Measurements from ENCODE around the gene STRA6. TPM values are rescaled to one million over a fixed set of nuclear protein-coding genes. Genes with fewer than 3 reads are reported as not detected.

The STRA6 gene
- total and polyA plus RNA-seq, 10 donors = 0.47 to 1.8 (median 0.96) TPM; not detected in 3

DNA sequence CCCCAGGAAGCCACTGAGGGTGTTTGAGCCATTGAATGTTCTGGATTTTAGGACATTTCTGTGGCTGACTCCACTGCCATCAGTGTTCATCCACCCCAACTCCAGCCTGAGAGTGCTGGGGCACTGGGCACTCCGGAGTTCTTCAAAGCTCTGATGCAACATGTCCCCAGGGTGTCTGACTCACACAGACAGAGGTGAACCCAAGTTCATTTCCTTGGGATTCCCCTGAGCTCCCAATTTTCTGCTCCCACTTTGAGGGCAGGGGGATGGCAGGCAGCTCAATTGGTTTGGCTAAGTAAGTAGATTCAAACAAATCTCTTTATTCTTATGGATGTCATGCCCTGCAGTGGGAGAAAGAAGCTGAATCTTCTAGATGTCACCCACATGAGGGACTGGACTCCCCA, 2.2 kb downstream of the STRA6 start:
- intact Hi-C loops (cut with DNase I; ENCODE audit: low total_unique reads) = no loop called here
- Histone ChIP-seq H3K9me3 (no peaks in the 10 kb centered on the region), H3K27ac (no peak overlapping the region), H3K36me3 (no peaks in the 10 kb centered on the region), H3K27me3 (replicated peaks in 1 of 7) (peaks cover 0 to 14% (median 0%) of the 10 kb centered on the region in 7 donors), H3K4me1 (peaks cover 0 to 38% (median 12%) of the 10 kb centered on the region in 6 donors), H3K4me3 (no peak overlapping the region)
- TF ChIP-seq POLR2AphosphoS5 (IDR thresholded peaks at IDR 0.05) = no peak
- DNase-seq = no peak
- 9 to 67% (median 43%) methylated on average over 1 of the region's 1 CpG for WGBS, 5 donors

DNA sequence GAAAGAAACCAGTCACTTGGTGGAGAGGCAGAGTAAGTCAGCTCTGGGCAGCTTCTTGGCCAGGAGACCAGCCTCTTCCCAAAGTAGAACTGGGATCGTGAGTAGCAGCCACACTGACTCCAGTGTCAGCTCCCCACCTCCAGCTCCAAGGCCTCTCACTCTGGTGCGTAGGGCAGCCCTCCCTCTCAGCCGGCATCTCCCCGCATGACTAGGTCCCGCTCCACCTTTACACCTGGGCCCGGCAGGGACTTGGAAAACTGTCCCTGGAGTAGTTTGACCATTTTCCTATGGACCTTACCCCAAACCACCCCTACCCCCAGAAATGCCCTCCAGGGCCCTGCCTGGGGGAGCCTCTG, 3.3 kb downstream of the STRA6 start:
- no peak overlapping the region for H3K27ac ChIP-seq
- intact Hi-C loops (cut with DNase I; ENCODE audit: low total_unique reads) = no loop called here
- peaks cover 0 to 32% (median 12%) of the 10 kb centered on the region in 6 donors for H3K4me1 ChIP-seq
- no peaks in the 10 kb centered on the region for H3K36me3 ChIP-seq
- peaks cover 0 to 14% (median 0%) of the 10 kb centered on the region in 7 donors for H3K27me3 ChIP-seq (replicated peaks in 1 of 7)
- TF ChIP-seq POLR2AphosphoS5 (IDR thresholded peaks at IDR 0.05) = no peak
- DNase-seq = no peak
- H3K4me3 ChIP-seq = no peak overlapping the region
- H3K9me3 ChIP-seq = no peaks in the 10 kb centered on the region
- WGBS, 5 donors = 92 to 98% (median 97%) methylated on average over 6 of the region's 6 CpGs

DNA sequence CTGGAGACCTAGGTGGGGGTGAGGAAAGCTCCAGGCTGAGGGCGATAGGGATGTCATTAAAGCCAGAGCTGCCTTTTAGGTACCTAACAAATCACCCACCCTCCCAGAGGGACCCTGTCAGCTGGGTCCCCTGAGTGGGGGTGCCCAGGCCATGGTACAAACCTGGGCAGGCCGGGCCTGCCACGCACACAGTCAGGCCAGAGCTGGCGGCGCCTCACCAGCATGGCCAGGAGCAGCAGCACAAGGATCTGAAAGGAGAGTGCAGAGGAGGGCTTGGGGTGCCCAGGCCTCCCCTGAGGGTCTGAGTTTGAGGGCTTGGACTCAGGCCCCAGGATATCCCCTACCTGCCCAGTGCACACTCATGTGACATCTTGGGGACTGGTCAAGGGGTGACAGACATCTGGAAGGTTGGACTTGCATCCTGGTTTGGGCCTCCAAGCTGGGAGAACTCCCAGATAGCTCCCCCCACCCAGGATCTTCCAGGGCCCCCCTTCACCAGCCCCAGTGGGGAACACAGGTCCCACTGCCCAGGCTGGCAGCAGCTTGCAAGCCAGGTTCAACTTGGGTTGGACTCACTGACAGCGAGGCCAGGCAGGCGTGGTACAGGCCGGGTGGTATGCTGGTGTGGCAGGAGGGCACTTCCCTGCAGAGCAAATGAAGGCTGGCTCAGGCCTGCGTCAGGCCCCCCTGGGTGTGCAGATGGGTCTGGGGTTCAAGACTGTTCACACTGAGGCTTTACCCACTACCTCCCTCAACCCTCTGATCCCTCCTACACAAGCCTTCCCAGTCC, 5.2 kb downstream of the STRA6 start:
- no peak overlapping the region for H3K27ac ChIP-seq
- peaks cover 0 to 32% (median 12%) of the 10 kb centered on the region in 6 donors for H3K4me1 ChIP-seq
- TF ChIP-seq POLR2AphosphoS5 (IDR thresholded peaks at IDR 0.05) (no peak), POLR2A (IDR thresholded peaks at IDR 0.05) (no peak)
- TF ChIP-seq, protein P1, sequence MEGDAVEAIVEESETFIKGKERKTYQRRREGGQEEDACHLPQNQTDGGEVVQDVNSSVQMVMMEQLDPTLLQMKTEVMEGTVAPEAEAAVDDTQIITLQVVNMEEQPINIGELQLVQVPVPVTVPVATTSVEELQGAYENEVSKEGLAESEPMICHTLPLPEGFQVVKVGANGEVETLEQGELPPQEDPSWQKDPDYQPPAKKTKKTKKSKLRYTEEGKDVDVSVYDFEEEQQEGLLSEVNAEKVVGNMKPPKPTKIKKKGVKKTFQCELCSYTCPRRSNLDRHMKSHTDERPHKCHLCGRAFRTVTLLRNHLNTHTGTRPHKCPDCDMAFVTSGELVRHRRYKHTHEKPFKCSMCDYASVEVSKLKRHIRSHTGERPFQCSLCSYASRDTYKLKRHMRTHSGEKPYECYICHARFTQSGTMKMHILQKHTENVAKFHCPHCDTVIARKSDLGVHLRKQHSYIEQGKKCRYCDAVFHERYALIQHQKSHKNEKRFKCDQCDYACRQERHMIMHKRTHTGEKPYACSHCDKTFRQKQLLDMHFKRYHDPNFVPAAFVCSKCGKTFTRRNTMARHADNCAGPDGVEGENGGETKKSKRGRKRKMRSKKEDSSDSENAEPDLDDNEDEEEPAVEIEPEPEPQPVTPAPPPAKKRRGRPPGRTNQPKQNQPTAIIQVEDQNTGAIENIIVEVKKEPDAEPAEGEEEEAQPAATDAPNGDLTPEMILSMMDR (IDR thresholded peaks at IDR 0.05 in 8 of 11, conservative IDR thresholded peaks at IDR 0.05 in 3 of 11) = no peak
- H3K27me3 ChIP-seq (replicated peaks in 1 of 7) = peaks cover 0 to 8% (median 0%) of the 10 kb centered on the region in 7 donors
- no peaks in the 10 kb centered on the region for H3K36me3 ChIP-seq
- H3K9me3 ChIP-seq = no peaks in the 10 kb centered on the region
- no peak for DNase-seq
- WGBS, 5 donors = 90 to 96% (median 95%) methylated on average over 9 of the region's 9 CpGs
- H3K4me3 ChIP-seq = no peak overlapping the region
- intact Hi-C loops (cut with DNase I; ENCODE audit: low total_unique reads) = no loop called here

DNA sequence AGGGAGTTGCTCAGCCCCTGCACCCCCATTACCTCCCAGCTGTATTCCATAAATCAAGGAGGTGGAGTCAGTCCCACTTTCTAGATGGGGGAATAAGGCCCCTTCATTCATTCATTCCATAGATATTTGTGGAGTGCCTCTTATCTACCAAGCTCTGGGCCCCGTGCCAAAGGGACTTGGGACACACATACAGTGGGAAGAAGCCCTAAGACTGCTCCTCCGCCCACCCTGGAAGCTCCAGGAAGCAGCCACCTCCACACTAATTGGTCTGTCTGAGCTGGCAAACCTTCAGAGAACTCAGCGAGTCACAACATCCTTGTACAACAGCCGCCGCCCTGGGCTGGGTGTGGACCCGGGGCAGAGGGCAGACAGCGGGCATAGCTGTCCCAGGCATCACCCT, 6.4 kb downstream of the STRA6 start:
- no peak for DNase-seq
- no peaks in the 10 kb centered on the region for H3K9me3 ChIP-seq
- H3K27me3 ChIP-seq (replicated peaks in 1 of 7) = no peaks in the 10 kb centered on the region
- intact Hi-C loops (cut with DNase I; ENCODE audit: low total_unique reads) = no loop called here
- H3K4me1 ChIP-seq = peaks cover 0 to 31% (median 11%) of the 10 kb centered on the region in 6 donors
- no peaks in the 10 kb centered on the region for H3K36me3 ChIP-seq
- H3K27ac ChIP-seq = no peak overlapping the region
- TF ChIP-seq POLR2A (IDR thresholded peaks at IDR 0.05) (no peak), POLR2AphosphoS5 (IDR thresholded peaks at IDR 0.05) (peak in 2 of 3 donors; percentile 27 to 28)
- TF ChIP-seq, protein P1 (IDR thresholded peaks at IDR 0.05 in 8 of 11, conservative IDR thresholded peaks at IDR 0.05 in 3 of 11) = no peak
- WGBS, 5 donors = 41 to 71% (median 56%) methylated on average over 3 to 7 of the region's 7 CpGs
- no peak overlapping the region for H3K4me3 ChIP-seq

Data from spleen (tissue), 11 donors.